Omental fat pad (tissue), 4 donors: ENCODE measurements around the gene ARHGAP9. TPM values are rescaled to one million over a fixed set of nuclear protein-coding genes. Genes with fewer than 3 reads are reported as not detected.

ENCODE experiments used
- ATAC-seq: fragments of 150-250 bp; one replicate; pipeline ENCODE4 v1.9.1; 2016; ENCODE audit warnings: mild to moderate bottlenecking, moderate library complexity; ENCODE audit not compliant: low FRiP score
- DNase-seq: peaks from one replicate; pipeline ENCODE4 v3.0.0-alpha.2; 2019; ENCODE audit warnings: low spot score
- total RNA-seq, 4 donors: library from RNA; depleted of rRNA; stranded (reverse); fragments of >200 nt; gene quantifications; one replicate each; pipeline ENCODE4 v1.1.0, GENCODE V29; 2016
- TF ChIP-seq, protein P1 (sequence below), 3 donors: fragments of 450-650 bp; IDR thresholded peaks; one replicate each; pipeline ENCODE4 v1.5.1; 2016 to 2017; ENCODE audit warnings: antibody characterized with exemption in 3 of 3, mild to moderate bottlenecking in 3 of 3, moderate library complexity in 2 of 3

ARHGAP9 gene
- total RNA-seq, 4 donors from 2014 or later: 13.8 to 85.6 (median 29.8) TPM

DNA sequence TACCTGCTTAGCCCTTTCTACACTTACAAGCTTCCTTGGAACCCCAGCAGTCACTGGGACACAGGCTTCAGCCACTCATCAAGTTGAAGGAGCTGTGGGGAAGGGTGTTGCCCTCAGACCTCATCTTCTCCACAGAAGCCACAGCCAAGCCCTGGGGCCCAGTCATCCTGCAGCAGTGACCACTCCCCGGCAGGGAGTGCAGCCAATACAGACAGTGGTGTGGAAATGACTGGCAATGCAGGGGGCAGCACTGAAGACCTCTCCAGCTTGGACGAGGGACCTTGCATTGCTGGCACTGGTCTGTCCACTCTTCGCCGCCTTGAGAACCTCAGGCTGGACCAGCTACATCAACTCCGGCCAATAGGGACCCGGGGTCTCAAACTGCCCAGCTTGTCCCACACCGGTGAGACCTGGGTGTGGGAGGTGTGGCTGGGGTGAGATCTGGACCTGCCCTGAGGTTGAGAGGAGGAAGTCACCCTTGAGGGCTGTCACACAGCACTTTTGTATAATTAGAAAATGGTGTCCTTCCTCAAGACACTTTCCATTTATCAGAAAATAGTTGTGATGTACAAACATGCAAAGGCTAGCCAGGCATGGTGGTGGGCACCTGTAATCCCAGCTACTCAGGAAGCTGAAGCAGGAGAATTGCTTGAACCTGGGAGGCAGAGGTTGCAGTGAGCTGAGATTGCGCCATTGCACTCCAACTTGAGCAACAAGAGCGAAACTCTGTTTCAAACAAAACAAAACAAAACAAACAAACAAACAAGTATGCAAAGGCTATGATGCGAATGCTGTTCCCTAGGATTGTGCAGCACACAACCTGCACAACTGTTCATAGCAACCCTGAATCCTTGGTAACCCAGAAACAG lies 10.1 kb downstream of the ARHGAP9 start:
- ATAC-seq: no peak
- no peak for DNase-seq
- TF ChIP-seq, protein P1, sequence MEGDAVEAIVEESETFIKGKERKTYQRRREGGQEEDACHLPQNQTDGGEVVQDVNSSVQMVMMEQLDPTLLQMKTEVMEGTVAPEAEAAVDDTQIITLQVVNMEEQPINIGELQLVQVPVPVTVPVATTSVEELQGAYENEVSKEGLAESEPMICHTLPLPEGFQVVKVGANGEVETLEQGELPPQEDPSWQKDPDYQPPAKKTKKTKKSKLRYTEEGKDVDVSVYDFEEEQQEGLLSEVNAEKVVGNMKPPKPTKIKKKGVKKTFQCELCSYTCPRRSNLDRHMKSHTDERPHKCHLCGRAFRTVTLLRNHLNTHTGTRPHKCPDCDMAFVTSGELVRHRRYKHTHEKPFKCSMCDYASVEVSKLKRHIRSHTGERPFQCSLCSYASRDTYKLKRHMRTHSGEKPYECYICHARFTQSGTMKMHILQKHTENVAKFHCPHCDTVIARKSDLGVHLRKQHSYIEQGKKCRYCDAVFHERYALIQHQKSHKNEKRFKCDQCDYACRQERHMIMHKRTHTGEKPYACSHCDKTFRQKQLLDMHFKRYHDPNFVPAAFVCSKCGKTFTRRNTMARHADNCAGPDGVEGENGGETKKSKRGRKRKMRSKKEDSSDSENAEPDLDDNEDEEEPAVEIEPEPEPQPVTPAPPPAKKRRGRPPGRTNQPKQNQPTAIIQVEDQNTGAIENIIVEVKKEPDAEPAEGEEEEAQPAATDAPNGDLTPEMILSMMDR (IDR thresholded peaks at IDR 0.05): no peak

DNA sequence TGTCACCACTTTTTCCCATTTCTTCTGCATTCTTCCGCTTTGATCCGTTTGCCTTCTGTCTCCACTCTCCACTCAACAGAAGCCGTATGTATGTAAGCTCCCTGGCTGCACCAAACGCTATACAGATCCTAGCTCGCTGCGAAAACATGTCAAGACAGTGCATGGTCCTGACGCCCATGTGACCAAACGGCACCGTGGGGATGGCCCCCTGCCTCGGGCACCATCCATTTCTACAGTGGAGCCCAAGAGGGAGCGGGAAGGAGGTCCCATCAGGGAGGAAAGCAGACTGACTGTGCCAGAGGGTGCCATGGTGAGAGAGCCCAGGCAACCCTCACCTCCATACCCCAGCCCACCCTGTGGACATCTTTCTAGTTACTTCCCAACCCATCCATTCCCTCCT lies 11.8 kb downstream of the ARHGAP9 start:
- ATAC-seq (no peak), DNase-seq (no peak)
- TF ChIP-seq, protein P1 (IDR thresholded peaks at IDR 0.05): no peak

DNA sequence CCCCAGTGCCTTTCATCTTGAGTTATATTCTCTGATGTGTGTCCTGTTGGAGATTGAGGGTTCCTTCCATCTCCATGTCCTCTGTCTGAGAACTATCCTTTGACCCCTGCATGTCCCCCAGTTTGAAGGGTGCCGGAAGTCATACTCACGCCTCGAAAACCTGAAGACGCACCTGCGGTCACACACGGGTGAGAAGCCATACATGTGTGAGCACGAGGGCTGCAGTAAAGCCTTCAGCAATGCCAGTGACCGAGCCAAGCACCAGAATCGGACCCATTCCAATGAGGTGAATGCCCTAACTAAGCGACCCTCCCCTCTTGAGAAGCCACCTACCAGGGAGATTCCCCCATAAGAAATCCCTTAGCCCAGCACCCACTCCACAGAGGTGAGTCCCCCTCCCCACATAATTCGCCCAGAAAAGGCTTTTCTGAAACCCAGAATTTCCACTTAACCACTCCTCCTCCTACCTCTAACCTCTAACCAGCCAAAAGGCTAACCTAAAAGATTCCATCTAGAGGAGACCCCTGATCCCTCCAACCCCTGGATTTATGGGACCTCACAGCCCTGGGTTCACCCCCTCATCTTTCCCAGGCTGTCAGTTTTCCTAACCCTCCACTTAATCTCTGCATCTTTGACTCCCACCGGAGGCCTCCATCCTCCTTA lies 12.3 kb downstream of the ARHGAP9 start:
- ATAC-seq: no peak
- TF ChIP-seq, protein P1 (IDR thresholded peaks at IDR 0.05): no peak

DNA sequence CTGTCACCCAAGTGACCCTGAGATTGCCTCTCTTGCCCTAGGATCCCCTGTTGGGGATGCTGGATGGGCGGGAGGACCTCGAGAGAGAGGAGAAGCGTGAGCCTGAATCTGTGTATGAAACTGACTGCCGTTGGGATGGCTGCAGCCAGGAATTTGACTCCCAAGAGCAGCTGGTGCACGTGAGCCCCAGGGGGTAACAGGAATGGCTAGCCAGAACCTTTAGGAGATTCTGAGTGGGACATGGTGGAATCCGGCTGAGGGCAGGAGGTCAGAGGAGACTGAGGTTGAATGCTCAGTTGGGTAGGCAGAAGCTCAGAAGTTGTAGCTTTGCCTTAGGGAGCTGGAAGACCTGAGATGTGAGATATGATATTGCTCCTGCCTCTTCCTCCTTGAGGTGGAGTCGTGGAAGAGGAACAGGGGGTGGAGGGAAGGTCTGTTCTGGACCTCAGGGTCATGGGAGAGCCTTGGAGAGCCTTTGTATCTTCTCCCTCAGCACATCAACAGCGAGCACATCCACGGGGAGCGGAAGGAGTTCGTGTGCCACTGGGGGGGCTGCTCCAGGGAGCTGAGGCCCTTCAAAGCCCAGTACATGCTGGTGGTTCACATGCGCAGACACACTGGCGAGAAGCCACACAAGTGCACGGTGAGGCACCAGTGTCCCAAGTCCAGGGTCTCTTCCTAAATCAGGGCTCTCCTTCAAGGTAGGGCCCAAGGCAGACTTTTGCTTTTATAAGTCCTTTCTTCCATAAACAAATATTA lies 13.7 kb downstream of the ARHGAP9 start:
- TF ChIP-seq, protein P1 (IDR thresholded peaks at IDR 0.05): no peak
- no peak for DNase-seq
- no peak for ATAC-seq

More for the DNA sequence above, 12.3 kb downstream of the ARHGAP9 start:
- DNase-seq: no peak

DNA sequence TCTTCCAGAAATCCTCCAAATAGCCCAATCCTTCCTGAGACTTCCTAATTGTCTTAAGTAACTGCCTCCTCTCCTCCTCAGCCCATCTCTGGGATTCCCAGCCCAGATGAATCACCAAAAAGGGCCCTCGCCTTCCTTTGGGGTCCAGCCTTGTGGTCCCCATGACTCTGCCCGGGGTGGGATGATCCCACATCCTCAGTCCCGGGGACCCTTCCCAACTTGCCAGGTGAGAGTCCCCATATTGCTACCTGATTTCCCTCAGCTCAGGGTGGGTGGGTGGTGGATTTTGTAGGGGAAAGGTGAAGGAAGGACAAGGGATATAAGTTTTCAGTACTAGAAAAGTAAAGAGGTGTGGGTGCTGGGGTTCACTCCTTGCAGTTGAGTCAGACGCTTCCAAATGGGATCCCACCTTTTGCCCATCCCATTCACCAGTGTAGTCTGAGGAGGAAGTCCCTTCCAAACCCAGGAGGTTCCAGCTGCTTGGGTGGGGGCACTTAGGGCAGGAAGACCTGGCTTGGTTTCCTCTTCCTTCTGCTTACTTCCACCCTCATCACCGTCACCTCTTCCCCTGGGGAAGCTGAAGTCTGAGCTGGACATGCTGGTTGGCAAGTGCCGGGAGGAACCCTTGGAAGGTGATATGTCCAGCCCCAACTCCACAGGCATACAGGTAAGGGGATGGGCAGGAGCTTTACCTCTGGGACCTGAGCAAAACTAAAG lies 14.5 kb downstream of the ARHGAP9 start:
- TF ChIP-seq, protein P1 (IDR thresholded peaks at IDR 0.05): no peak
- DNase-seq (no peak), ATAC-seq (no peak)

DNA sequence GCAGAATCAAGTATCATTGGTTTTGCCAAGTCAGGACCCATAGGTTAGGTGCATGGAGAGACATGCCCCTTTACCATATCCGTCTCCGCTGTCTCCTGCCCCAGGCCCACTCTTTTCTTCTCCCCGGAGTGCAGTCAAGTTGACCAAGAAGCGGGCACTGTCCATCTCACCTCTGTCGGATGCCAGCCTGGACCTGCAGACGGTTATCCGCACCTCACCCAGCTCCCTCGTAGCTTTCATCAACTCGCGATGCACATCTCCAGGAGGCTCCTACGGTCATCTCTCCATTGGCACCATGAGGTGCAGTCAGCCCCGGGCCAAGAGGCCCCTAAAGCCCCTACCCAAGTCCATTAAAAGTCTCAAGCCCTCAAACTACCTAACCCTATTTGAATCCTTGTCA lies 15.1 kb downstream of the ARHGAP9 start:
- DNase-seq (no peak), ATAC-seq (no peak)
- TF ChIP-seq, protein P1 (IDR thresholded peaks at IDR 0.05): no peak
